ENCODE measurements around the gene CBLC.
"Not testable (repeated sequence)": the region's sequence is repeated elsewhere in the genome, so short reads cannot be mapped to it uniquely, and the experiment has no call there.

The CBLC gene

DNA sequence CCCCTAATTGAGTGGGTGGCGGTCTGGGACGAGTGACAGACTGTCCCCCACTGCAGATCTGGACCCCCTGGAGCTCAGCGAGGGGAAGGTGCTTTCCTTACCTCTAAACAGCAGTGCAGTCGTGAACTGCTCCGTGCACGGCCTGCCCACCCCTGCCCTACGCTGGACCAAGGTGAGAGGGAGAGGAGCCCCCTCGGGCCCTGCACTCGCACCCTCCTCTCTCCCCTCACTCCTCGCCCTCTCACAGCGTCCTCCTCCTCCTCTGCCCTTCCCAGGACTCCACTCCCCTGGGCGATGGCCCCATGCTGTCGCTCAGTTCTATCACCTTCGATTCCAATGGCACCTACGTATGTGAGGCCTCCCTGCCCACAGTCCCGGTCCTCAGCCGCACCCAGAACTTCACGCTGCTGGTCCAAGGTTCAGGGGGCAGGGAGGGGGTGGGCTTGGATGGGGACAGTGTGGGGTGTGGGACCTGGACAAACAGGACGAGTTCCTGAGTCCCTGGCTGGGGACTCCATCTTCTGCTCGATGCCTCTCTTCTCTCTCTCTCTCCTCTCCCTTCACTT lies 40.9 kb downstream of the CBLC start:
- no peak overlapping the region for H3K4me2 ChIP-seq (ENCODE audit: low read length)
- no peaks in the 10 kb centered on the region for H3K36me3 ChIP-seq (ENCODE audit: insufficient read depth, low read length)
- H3K9ac ChIP-seq (ENCODE audit: low read depth, low read length): no peak overlapping the region
- H3K4me3 ChIP-seq (ENCODE audit: low read length): no peak overlapping the region
- peaks cover 18% of the 10 kb centered on the region for H3K27me3 ChIP-seq (ENCODE audit: control insufficient read depth, insufficient read depth, low read length)
- H3K9me3 ChIP-seq (replicated peaks; ENCODE audit: low read length): no peaks in the 10 kb centered on the region
- H3K4me1 ChIP-seq (ENCODE audit: control insufficient read depth, insufficient read depth, low read length): no peaks in the 10 kb centered on the region

DNA sequence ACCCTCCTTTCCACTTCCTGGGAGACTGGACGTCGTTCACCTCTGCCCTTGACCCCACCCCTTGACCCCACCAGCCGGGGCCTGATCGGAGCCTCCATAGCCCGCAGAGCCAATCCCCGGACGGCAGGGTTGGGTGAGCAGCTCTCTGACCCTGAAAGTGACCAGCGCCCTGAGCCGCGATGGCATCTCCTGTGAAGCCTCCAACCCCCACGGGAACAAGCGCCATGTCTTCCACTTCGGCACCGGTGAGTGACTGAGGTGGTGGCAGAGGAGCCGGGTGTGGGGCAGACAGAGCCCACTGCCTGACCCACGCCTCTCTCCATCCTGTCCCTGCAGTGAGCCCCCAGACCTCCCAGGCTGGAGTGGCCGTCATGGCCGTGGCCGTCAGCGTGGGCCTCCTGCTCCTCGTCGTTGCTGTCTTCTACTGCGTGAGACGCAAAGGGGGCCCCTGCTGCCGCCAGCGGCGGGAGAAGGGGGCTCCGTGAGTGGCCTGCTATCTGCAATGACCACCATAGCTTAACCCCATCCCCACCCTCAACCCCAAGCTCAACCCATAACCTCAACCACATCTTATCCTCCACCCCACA lies 41.6 kb downstream of the CBLC start:
- Histone ChIP-seq H3K27me3 (ENCODE audit: control insufficient read depth, insufficient read depth, low read length) (peaks cover 20% of the 10 kb centered on the region), H3K4me1 (ENCODE audit: control insufficient read depth, insufficient read depth, low read length) (no peaks in the 10 kb centered on the region), H3K4me2 (ENCODE audit: low read length) (no peak overlapping the region), H3K36me3 (ENCODE audit: insufficient read depth, low read length) (no peaks in the 10 kb centered on the region), H3K9me3 (replicated peaks; ENCODE audit: low read length) (no peaks in the 10 kb centered on the region), H3K4me3 (ENCODE audit: low read length) (no peak overlapping the region), H3K9ac (ENCODE audit: low read depth, low read length) (no peak overlapping the region)

DNA sequence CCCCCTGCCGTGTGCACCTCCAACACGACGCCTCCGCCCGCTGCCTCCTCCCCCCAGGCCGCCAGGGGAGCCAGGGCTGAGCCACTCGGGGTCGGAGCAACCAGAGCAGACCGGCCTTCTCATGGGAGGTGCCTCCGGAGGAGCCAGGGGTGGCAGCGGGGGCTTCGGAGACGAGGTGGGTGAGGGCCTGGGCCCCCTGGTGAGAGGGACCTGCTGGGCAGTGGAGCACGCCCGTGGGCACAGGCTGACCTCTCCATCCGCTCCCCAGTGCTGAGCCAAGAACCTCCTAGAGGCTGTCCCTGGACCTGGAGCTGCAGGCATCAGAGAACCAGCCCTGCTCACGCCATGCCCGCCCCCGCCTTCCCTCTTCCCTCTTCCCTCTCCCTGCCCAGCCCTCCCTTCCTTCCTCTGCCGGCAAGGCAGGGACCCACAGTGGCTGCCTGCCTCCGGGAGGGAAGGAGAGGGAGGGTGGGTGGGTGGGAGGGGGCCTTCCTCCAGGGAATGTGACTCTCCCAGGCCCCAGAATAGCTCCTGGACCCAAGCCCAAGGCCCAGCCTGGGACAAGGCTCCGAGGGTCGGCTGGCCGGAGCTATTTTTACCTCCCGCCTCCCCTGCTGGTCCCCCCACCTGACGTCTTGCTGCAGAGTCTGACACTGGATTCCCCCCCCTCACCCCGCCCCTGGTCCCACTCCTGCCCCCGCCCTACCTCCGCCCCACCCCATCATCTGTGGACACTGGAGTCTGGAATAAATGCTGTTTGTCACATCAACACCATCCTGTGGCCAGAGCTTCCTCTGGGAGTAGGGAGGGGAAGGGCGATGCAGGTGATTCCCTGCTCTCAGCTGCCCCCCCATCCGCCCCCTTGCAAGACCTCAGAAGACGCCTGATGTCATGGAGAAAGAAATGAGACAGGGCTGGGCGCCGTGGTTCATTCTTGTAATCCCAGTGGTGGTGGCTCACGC lies 43.2 kb downstream of the CBLC start:
- Histone ChIP-seq H3K4me3 (ENCODE audit: low read length) (no peak overlapping the region), H3K27me3 (ENCODE audit: control insufficient read depth, insufficient read depth, low read length) (peaks cover 24% of the 10 kb centered on the region), H3K4me1 (ENCODE audit: control insufficient read depth, insufficient read depth, low read length) (no peaks in the 10 kb centered on the region), H3K36me3 (ENCODE audit: insufficient read depth, low read length) (no peaks in the 10 kb centered on the region), H3K4me2 (ENCODE audit: low read length) (no peak overlapping the region), H3K9ac (ENCODE audit: low read depth, low read length) (no peak overlapping the region), H3K9me3 (replicated peaks; ENCODE audit: low read length) (no peaks in the 10 kb centered on the region)

DNA sequence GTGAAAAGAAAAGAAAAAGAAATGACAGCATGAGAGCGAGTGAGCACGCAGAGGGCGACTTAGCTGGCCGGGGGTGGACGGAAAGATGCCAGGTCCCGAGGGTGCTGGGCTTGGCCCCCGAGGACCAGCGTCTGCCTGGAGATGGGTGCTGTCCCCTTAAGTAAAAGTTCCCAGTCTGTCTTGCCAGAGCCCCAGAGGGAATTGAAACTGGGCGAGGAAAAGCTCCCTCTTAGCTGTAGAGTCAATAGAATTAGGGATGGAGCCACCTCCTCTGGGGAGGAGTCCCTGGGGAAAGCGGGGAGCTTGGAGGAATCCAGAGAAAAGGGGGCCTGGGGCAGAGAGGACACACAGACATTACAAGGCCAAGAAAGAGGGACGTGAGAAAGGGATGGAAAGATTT lies 44.5 kb downstream of the CBLC start:
- no peak overlapping the region for H3K4me2 ChIP-seq (ENCODE audit: low read length)
- peaks cover 29% of the 10 kb centered on the region for H3K27me3 ChIP-seq (ENCODE audit: control insufficient read depth, insufficient read depth, low read length)
- no peak overlapping the region for H3K9ac ChIP-seq (ENCODE audit: low read depth, low read length)
- no peaks in the 10 kb centered on the region for H3K4me1 ChIP-seq (ENCODE audit: control insufficient read depth, insufficient read depth, low read length)
- H3K9me3 ChIP-seq (replicated peaks; ENCODE audit: low read length): no peaks in the 10 kb centered on the region
- no peak overlapping the region for H3K4me3 ChIP-seq (ENCODE audit: low read length)
- no peaks in the 10 kb centered on the region for H3K36me3 ChIP-seq (ENCODE audit: insufficient read depth, low read length)

DNA sequence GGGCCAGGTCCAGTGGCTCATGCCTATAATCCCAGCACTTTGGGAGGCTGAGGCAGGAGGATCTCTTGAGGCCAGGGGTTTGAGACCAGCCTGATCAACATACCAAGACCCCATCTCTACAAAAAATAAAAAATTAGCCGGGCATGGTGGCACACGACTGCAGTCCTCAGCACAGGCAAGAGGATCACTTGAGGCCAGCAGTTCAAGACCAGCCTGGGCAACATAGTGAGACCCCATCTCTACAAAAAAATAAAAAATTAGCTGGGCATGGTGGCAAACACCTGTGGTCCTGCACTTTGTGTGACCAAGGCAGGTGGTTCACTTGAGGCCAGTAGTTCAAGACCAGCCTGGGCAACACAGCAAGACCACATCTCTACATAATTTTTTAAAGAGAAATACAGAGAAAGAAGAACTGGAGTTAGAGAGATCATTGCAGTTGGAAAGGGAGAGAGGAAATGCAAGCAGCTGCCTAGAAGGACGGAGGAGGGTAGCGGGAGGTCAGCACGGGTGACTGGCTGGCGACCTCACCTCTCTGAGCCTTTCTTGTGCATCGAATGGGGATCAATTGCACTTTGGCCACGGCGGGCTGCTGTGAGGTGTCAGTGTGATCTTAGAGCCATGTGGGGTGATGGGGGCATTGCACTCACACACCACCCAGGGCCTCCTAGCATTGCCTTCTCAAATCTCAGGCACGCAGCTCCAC lies 45.1 kb downstream of the CBLC start:
- peaks cover 29% of the 10 kb centered on the region for H3K27me3 ChIP-seq (ENCODE audit: control insufficient read depth, insufficient read depth, low read length)

DNA sequence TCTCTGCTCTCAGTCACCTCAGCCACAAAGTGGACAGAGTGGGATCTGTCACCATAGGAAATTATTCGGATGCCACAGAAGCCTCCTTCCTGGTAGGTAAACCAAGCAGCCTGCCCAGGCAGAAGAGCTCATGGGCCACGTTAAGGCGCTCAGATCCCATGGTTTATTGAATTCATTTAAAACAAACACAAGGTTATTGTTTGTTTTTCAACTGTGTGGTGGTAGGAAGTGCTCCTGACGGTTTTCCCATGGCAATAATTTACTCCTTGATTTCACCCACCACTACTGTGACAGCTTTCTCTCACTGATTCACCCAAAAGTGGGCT lies 45.6 kb downstream of the CBLC start:
- peaks cover 29% of the 10 kb centered on the region for H3K27me3 ChIP-seq (ENCODE audit: control insufficient read depth, insufficient read depth, low read length)
- H3K4me1 ChIP-seq (ENCODE audit: control insufficient read depth, insufficient read depth, low read length): no peaks in the 10 kb centered on the region
- H3K36me3 ChIP-seq (ENCODE audit: insufficient read depth, low read length): no peaks in the 10 kb centered on the region
- H3K4me2 ChIP-seq (ENCODE audit: low read length): no peak overlapping the region
- no peaks in the 10 kb centered on the region for H3K9me3 ChIP-seq (replicated peaks; ENCODE audit: low read length)
- H3K9ac ChIP-seq (ENCODE audit: low read depth, low read length): no peak overlapping the region
- no peak overlapping the region for H3K4me3 ChIP-seq (ENCODE audit: low read length)

More for the DNA sequence above, 45.1 kb downstream of the CBLC start:
- H3K4me2 ChIP-seq (ENCODE audit: low read length): no peak overlapping the region
- no peaks in the 10 kb centered on the region for H3K4me1 ChIP-seq (ENCODE audit: control insufficient read depth, insufficient read depth, low read length)
- H3K36me3 ChIP-seq (ENCODE audit: insufficient read depth, low read length): no peaks in the 10 kb centered on the region
- no peaks in the 10 kb centered on the region for H3K9me3 ChIP-seq (replicated peaks; ENCODE audit: low read length)
- no peak overlapping the region for H3K9ac ChIP-seq (ENCODE audit: low read depth, low read length)
- H3K4me3 ChIP-seq (ENCODE audit: low read length): no peak overlapping the region

DNA sequence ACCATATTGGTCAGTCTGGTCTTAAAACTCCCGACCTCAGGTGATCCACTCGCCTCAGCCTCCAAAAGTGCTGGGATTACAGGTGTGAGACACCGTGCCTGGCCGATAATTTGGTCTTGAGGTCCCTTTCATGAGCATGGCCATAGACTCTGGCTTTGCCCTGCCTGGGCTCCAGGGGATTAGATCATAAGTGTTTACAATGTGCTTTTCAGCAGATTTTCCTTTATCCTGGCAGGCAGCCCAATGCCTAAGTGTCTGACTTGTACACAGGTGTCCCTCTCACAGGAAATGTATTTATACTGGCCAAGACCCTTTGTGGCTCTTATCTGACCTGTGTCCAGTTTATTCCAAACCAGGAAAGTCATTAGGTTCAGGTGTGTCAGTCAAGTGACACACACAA lies 47.1 kb downstream of the CBLC start:
- H3K36me3 ChIP-seq (ENCODE audit: insufficient read depth, low read length): no peaks in the 10 kb centered on the region
- no peak overlapping the region for H3K9ac ChIP-seq (ENCODE audit: low read depth, low read length)
- peaks cover 30% of the 10 kb centered on the region for H3K27me3 ChIP-seq (ENCODE audit: control insufficient read depth, insufficient read depth, low read length)
- no peaks in the 10 kb centered on the region for H3K4me1 ChIP-seq (ENCODE audit: control insufficient read depth, insufficient read depth, low read length)
- H3K4me3 ChIP-seq (ENCODE audit: low read length): no peak overlapping the region
- no peaks in the 10 kb centered on the region for H3K9me3 ChIP-seq (replicated peaks; ENCODE audit: low read length)
- no peak overlapping the region for H3K4me2 ChIP-seq (ENCODE audit: low read length)

DNA sequence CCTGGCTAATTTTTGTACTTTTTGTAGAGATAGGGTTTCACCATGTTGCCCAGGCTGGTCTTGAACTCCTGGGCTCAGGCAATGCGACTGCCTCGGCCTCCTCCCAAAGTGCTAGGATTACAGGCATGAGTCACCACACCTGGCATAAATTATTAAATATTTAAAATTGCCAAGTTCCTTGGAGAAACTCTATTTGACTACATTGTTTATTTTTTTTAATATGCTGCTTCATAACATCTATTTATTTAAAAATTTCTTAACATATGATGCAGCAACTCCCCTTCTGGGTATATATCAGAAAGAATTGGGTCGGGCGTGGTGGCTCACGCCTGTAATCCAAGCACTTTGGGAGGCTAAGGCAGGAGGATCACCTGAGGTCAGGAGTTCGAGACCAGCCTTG lies 55.2 kb downstream of the CBLC start:
- H3K4me2 ChIP-seq (ENCODE audit: low read length); H3K9me3 ChIP-seq (replicated peaks; ENCODE audit: low read length); H3K4me3 ChIP-seq (ENCODE audit: low read length); H3K9ac ChIP-seq (ENCODE audit: low read depth, low read length); H3K4me1 ChIP-seq (ENCODE audit: control insufficient read depth, insufficient read depth, low read length); H3K36me3 ChIP-seq (ENCODE audit: insufficient read depth, low read length): not testable (repeated sequence)
- H3K27me3 ChIP-seq (ENCODE audit: control insufficient read depth, insufficient read depth, low read length): peaks cover 16% of the 10 kb centered on the region

DNA sequence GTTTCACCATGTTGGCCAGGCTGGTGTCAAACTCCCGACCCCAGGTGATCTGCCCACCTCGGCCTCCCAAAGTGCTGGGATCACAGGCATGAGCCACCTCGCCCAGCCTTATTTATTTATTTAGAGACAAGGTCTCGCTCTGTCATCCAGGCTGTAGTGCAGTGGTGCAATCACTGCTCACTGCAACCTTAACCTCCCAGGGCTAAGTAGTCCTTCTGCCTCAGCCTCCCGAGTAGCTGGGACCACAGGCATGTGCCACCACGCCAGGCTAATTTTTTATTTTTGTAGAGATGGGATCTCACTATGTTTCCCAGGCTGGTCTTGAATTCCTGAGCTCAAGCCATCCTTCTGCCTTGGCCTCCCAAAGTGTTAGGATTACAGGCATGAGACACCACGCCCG lies 56.7 kb downstream of the CBLC start:
- H3K9me3 ChIP-seq (replicated peaks; ENCODE audit: low read length); H3K4me3 ChIP-seq (ENCODE audit: low read length); H3K4me2 ChIP-seq (ENCODE audit: low read length); H3K36me3 ChIP-seq (ENCODE audit: insufficient read depth, low read length); H3K4me1 ChIP-seq (ENCODE audit: control insufficient read depth, insufficient read depth, low read length); H3K9ac ChIP-seq (ENCODE audit: low read depth, low read length): not testable (repeated sequence)
- H3K27me3 ChIP-seq (ENCODE audit: control insufficient read depth, insufficient read depth, low read length): peaks cover 16% of the 10 kb centered on the region

DNA sequence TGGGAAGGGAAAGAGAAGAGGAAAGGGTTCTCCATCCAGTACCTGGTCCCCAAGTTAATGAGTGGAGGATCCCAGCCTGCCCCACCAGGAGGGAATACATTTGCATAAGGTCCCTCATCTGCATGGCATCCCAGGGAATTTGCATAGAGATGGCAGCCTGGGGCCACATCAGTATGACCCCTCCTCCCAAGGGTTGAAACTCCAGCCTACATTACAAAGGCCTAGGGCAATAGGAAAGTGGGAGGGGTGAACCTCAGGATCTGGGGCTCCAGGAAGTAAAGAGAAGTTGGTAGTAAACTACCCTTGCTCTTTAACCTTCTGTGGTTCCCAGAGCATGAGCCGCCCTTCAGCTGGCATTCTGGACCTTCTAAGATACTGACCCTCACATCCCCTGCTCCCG lies 61.6 kb downstream of the CBLC start:
- H3K9ac ChIP-seq (ENCODE audit: low read depth, low read length): no peak overlapping the region
- no peak overlapping the region for H3K4me2 ChIP-seq (ENCODE audit: low read length)
- no peaks in the 10 kb centered on the region for H3K4me1 ChIP-seq (ENCODE audit: control insufficient read depth, insufficient read depth, low read length)
- no peak overlapping the region for H3K4me3 ChIP-seq (ENCODE audit: low read length)
- H3K36me3 ChIP-seq (ENCODE audit: insufficient read depth, low read length): no peaks in the 10 kb centered on the region
- H3K27me3 ChIP-seq (ENCODE audit: control insufficient read depth, insufficient read depth, low read length): peaks cover 4% of the 10 kb centered on the region
- H3K9me3 ChIP-seq (replicated peaks; ENCODE audit: low read length): no peaks in the 10 kb centered on the region

DNA sequence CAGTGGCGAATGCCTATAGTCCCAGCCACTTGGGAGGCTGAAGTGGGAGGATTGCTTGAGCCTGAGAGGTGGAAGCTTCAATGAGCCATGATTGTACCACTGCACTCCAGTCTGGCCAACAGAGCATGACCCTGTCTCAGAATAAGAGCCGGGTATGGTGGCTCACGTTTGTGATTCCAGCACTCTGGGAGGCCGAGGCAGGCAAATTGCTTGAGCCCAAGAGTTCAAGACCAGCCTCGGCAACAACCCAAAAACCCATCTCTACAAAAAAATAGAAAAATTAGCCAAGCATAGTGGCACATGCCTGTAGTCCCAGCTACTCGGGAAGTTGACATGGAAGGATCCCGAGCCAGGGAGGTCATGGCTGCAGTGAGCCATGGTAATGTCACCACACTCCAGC lies 63.1 kb downstream of the CBLC start:
- Histone ChIP-seq H3K4me3 (ENCODE audit: low read length) (no peak overlapping the region), H3K4me1 (ENCODE audit: control insufficient read depth, insufficient read depth, low read length) (peaks cover 3% of the 10 kb centered on the region), H3K36me3 (ENCODE audit: insufficient read depth, low read length) (no peaks in the 10 kb centered on the region), H3K9ac (ENCODE audit: low read depth, low read length) (no peak overlapping the region), H3K9me3 (replicated peaks; ENCODE audit: low read length) (no peaks in the 10 kb centered on the region), H3K27me3 (ENCODE audit: control insufficient read depth, insufficient read depth, low read length) (no peaks in the 10 kb centered on the region), H3K4me2 (ENCODE audit: low read length) (no peak overlapping the region)

Measured in skeletal muscle satellite cell (primary cell).